Fibroblast of pulmonary artery (primary cell): ENCODE results near the gene MDK.
A peak's percentile ranks its signal among the peaks of the same experiment; 100 is the strongest.

Experiments
- DNase-seq: peaks from one replicate; pipeline ENCODE4 v3.0.0-alpha.2; 2010; ENCODE audit warnings: low read depth
- H3K4me3 ChIP-seq: replicated peaks from 2 replicates; pipeline ENCODE4 v1.5.1; 2011; ENCODE audit warnings: low read depth, mild to moderate bottlenecking, control low read depth, low read length, moderate library complexity
- TF ChIP-seq, protein P1 (sequence below): IDR thresholded peaks from 2 replicates; pipeline ENCODE4 v1.5.1; 2011; ENCODE audit warnings: mild to moderate bottlenecking, control low read depth, low read length, inconsistent platforms; ENCODE audit errors: missing control alignments

The MDK gene

DNA sequence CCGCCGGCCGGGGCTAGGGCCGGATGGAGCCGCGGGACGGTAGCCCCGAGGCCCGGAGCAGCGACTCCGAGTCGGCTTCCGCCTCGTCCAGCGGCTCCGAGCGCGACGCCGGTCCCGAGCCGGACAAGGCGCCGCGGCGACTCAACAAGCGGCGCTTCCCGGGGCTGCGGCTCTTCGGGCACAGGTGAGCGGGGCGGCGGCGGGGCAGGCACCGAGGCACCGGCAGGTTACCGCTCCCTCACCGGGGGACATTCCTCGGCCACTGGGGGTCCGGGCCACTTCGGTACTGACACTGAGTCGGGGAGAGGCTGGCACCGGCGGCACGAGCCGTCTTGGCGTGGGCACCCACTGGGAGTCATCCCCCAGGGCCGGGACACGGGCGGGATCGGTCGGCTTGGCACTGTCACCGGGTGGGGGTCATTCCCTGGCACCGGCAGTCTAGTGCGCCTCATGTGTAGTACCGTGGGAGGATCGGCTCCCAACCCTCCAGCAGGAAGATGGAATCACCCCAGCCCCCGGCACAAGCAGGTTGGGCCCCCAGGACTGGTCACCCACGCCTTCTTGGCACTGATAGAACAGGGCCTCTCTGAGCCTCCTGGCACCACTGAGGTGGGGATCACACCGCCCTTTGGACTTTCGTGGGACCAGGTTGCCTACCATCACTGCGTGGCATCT, 33.7 kb upstream of the MDK start:
- DNase-seq, result no peak
- peak overlapping the region; percentile 79 for H3K4me3 ChIP-seq
- TF ChIP-seq, protein P1, sequence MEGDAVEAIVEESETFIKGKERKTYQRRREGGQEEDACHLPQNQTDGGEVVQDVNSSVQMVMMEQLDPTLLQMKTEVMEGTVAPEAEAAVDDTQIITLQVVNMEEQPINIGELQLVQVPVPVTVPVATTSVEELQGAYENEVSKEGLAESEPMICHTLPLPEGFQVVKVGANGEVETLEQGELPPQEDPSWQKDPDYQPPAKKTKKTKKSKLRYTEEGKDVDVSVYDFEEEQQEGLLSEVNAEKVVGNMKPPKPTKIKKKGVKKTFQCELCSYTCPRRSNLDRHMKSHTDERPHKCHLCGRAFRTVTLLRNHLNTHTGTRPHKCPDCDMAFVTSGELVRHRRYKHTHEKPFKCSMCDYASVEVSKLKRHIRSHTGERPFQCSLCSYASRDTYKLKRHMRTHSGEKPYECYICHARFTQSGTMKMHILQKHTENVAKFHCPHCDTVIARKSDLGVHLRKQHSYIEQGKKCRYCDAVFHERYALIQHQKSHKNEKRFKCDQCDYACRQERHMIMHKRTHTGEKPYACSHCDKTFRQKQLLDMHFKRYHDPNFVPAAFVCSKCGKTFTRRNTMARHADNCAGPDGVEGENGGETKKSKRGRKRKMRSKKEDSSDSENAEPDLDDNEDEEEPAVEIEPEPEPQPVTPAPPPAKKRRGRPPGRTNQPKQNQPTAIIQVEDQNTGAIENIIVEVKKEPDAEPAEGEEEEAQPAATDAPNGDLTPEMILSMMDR, result no peak

DNA sequence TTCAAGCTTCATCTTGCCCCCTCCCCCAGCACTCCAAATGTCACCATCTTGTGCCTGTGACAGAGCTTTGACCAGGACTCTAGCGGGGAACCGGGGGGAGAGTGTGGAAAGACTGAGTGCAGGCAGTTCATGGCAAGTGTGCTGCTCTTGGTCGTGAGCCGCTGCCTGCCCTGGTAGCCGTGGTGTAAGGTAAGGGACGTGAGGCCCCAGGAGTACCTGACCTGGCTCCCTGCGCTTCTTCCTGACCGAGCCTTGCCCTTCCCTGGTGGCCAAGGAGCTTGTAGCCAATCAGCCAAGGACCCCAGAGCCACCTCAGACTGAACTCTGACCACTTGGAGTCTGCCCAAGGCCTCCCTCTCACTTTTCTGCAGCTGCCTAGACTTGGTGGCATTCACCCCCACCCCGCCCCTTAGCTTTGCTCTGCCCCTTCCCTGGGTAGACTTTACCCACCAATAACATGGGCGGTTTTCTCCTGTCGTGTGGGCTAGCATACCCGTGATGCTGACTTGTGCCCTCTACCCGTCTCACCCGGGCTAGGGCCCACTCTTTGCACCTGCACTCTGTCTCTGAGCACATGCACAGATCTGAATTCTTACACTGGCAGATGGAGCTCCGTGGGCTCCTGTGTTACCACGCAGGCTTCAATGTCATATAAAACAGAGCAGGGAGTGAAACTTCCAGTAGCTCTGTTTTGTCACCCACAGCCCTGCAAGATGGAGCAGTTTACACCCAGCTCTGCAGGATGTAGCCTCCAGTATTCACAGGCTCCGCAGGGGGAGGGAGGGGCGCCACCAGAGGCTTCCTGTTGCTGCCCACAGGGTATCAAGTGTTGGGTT, 32.7 kb upstream of the MDK start:
- TF ChIP-seq, protein P1, result no peak
- peak overlapping the region; percentile 79 for H3K4me3 ChIP-seq
- no peak for DNase-seq

DNA sequence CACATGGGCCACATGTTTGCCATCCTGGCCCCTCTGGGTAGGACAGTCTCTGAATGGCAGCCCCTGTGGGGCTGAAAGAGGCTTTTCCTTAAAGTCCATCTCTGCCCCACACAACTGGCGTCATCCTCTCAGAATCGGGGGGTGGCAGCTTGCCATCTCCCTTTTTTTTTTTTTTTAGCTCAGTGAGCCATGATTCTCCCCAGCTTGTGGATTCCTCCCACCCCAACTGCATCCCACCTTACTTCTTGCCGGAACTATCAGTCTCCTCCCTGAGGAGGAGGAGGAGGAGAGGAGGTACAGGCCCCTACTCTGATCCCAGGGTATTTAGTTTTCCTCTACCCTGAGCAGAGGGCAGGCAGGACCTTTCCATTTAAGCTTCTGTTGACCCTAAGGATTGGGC, 30.8 kb upstream of the MDK start:
- no peak overlapping the region for H3K4me3 ChIP-seq
- no peak for DNase-seq

DNA sequence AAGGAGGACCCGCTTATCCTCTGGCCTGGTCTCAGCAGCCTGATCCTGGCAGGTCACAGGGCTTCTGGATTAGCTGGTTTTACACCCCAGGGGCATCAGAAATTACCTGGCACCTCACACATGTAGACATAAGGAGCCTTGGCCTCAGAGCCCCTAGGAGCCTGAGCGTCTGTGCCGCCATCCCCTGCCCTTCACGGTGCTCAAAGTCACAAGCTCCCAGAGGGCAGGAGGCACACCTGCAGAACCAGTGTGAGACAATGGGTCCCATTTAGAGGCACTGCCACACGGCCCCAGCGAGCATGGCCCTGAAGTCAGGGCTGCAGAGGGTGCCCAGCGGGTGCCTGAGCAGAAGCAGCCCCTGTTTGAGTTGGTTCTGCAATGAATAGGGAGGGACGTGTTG, 30.3 kb upstream of the MDK start:
- DNase-seq, result no peak
- H3K4me3 ChIP-seq, result no peak overlapping the region
- TF ChIP-seq, protein P1, result no peak

More for the DNA sequence above, 30.8 kb upstream of the MDK start:
- TF ChIP-seq, protein P1, result no peak

DNA sequence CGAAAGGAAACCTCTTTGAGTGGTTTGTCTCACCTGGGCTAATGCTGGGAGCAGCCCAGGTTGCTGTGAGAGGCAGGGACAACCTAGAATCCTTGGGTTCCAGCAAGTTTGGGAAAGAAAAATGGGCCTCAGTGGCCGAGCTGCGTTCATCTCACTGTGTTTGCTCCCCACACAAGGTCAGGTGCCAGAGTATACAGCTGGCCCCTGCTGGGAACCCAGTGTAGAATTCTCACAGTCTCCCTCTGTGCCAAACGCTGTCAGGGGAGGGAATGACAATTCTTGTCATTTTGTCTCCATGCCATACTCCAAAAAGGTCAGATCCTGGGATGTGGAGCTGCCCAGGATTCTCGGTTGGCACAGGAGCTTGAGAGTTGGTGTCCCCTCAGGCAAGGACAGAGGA, 29.9 kb upstream of the MDK start:
- DNase-seq, result no peak
- no peak overlapping the region for H3K4me3 ChIP-seq
- TF ChIP-seq, protein P1, result no peak

DNA sequence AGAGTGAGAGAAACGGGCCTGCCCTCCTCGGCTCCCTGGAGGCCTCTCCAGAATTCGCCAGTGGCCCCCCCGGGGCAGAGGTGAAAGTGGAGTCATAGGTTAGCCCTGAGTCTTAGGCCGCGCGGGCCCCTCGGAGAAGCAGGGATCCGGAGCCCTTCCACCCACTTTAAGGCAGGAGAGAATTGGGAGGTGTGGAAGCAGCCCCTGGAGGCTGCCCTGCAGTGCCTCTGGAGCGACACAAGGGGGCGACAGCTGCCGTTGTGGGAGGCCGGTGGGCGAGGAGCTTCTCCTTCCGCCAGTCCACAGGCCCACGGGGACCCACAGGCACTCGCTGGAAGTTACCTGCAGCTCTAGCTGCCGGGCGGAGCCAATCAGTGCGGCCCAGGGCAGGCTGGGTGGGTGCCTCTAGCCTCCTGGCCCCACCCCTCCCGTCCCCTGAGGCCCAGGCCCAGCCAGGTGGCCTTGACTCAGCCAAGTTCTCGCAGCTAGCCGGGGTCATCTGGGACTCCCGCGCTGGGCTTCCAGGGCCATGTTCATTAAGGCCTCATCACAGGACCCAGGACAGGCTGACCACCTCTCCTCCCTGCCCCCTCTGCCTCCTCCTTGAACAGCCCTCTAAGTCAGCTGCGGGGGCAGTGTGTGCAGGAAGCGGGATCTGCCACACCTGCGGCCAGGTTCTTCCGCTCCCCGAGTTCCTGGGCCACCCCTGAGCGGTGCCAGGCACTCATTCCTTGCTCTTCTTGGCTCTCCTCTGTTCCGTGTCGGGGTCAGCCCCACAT, 29.2 kb upstream of the MDK start:
- peak; percentile 51 for DNase-seq
- H3K4me3 ChIP-seq, result no peak overlapping the region
- TF ChIP-seq, protein P1, result peak; percentile 76
